DOHH2 (cell line): ENCODE data around the gene RILPL2.
"Not testable (repeated sequence)": the region's sequence is repeated elsewhere in the genome, so short reads cannot be mapped to it uniquely, and the experiment has no call there.

ENCODE experiments used
- EZH2phosphoT487 ChIP-seq: fragments of 200-600 bp; sonication (generic); IDR thresholded peaks from 2 replicates; pipeline ENCODE4 v1.6.1; 2017; ENCODE audit warnings: borderline replicate concordance, mild to moderate bottlenecking, antibody characterized with exemption, low read length, moderate library complexity, mixed read lengths
- TF ChIP-seq, protein P1 (sequence below): fragments of 200-600 bp; sonication (generic); IDR thresholded peaks from one replicate; pipeline ENCODE4 v1.5.1; 2014; ENCODE audit warnings: antibody characterized with exemption, mild to moderate bottlenecking, low read depth, low read length; ENCODE audit not compliant: poor library complexity, severe bottlenecking

DNA sequence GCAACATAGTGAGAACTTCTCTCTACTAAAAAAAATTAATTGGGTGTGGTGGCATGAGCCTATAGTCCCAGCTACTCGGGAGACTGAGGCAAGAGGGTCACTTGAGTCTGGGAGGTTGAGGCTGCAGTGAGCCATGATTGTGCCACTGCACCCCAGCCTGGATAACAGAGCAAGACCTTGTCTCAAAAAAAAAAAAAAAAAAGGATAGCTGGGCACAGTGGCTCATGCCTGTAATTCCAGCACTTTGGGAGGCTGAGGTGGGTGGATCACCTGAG is 15.7 kb upstream of the RILPL2 start:
- TF ChIP-seq, protein P1, sequence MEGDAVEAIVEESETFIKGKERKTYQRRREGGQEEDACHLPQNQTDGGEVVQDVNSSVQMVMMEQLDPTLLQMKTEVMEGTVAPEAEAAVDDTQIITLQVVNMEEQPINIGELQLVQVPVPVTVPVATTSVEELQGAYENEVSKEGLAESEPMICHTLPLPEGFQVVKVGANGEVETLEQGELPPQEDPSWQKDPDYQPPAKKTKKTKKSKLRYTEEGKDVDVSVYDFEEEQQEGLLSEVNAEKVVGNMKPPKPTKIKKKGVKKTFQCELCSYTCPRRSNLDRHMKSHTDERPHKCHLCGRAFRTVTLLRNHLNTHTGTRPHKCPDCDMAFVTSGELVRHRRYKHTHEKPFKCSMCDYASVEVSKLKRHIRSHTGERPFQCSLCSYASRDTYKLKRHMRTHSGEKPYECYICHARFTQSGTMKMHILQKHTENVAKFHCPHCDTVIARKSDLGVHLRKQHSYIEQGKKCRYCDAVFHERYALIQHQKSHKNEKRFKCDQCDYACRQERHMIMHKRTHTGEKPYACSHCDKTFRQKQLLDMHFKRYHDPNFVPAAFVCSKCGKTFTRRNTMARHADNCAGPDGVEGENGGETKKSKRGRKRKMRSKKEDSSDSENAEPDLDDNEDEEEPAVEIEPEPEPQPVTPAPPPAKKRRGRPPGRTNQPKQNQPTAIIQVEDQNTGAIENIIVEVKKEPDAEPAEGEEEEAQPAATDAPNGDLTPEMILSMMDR: not testable (repeated sequence)
- TF ChIP-seq EZH2phosphoT487: not testable (repeated sequence)
